ENCODE results near the gene RAPSN.

The RAPSN gene

GRCh38 chr11:47489395-47489755 is 40.4 kb upstream of the RAPSN start:
- H3K4me1 Mint-ChIP-seq, result no peaks in the 10 kb centered on the region
- no peak for TF ChIP-seq CTCF (IDR thresholded peaks at IDR 0.05)
- H3K27me3 Mint-ChIP-seq (ENCODE audit: low read depth, poor library complexity), result no peaks in the 10 kb centered on the region
- peak overlapping the region; percentile 53 for H3K27ac Mint-ChIP-seq
- no peak overlapping the region for H3K4me3 Mint-ChIP-seq
- DNase-seq, result no peak
- peaks cover 69% of the 10 kb centered on the region for H3K36me3 Mint-ChIP-seq (ENCODE audit: low read depth)
- H3K9me3 Mint-ChIP-seq, result no peaks in the 10 kb centered on the region

- Mint-ChIP-seq H3K9me3 (no peaks in the 10 kb centered on the region), H3K27me3 (ENCODE audit: low read depth, poor library complexity) (no peaks in the 10 kb centered on the region), H3K4me3 (no peak overlapping the region), H3K27ac (peak overlapping the region; percentile 53), H3K4me1 (no peaks in the 10 kb centered on the region), H3K36me3 (ENCODE audit: low read depth) (peaks cover 69% of the 10 kb centered on the region)
- no peak for DNase-seq
- TF ChIP-seq CTCF (IDR thresholded peaks at IDR 0.05), result no peak
Observed at GRCh38 chr11:47488674-47489394, 39.9 kb upstream of the RAPSN start.

GRCh38 chr11:47488111-47488510 is 39.2 kb upstream of the RAPSN start:
- Mint-ChIP-seq H3K4me1 (no peaks in the 10 kb centered on the region), H3K27ac (no peak overlapping the region), H3K36me3 (ENCODE audit: low read depth) (peaks cover 70% of the 10 kb centered on the region), H3K4me3 (no peak overlapping the region), H3K9me3 (no peaks in the 10 kb centered on the region), H3K27me3 (ENCODE audit: low read depth, poor library complexity) (no peaks in the 10 kb centered on the region)
- DNase-seq, result no peak
- no peak for TF ChIP-seq CTCF (IDR thresholded peaks at IDR 0.05)

GRCh38 chr11:47487421-47487820 is 38.5 kb upstream of the RAPSN start:
- Mint-ChIP-seq H3K27ac (no peak overlapping the region), H3K4me1 (no peaks in the 10 kb centered on the region), H3K27me3 (ENCODE audit: low read depth, poor library complexity) (no peaks in the 10 kb centered on the region), H3K9me3 (no peaks in the 10 kb centered on the region), H3K4me3 (no peak overlapping the region), H3K36me3 (ENCODE audit: low read depth) (peaks cover 70% of the 10 kb centered on the region)
- TF ChIP-seq CTCF (IDR thresholded peaks at IDR 0.05), result no peak
- no peak for DNase-seq

GRCh38 chr11:47485107-47485506 is 36.2 kb upstream of the RAPSN start:
- Mint-ChIP-seq H3K9me3 (no peaks in the 10 kb centered on the region), H3K27ac (no peak overlapping the region), H3K4me3 (no peak overlapping the region), H3K27me3 (ENCODE audit: low read depth, poor library complexity) (no peaks in the 10 kb centered on the region), H3K4me1 (no peaks in the 10 kb centered on the region), H3K36me3 (ENCODE audit: low read depth) (peaks cover 76% of the 10 kb centered on the region)
- TF ChIP-seq CTCF (IDR thresholded peaks at IDR 0.05), result no peak
- no peak for DNase-seq

GRCh38 chr11:47483457-47483856 is 34.5 kb upstream of the RAPSN start:
- Mint-ChIP-seq H3K4me1 (no peaks in the 10 kb centered on the region), H3K36me3 (ENCODE audit: low read depth) (peaks cover 83% of the 10 kb centered on the region)

More at GRCh38 chr11:47483457-47483856, 34.5 kb upstream of the RAPSN start:
- no peak for DNase-seq
- H3K27ac Mint-ChIP-seq, result peak overlapping the region; percentile 29
- TF ChIP-seq CTCF (IDR thresholded peaks at IDR 0.05), result no peak
- no peaks in the 10 kb centered on the region for H3K9me3 Mint-ChIP-seq
- H3K27me3 Mint-ChIP-seq (ENCODE audit: low read depth, poor library complexity), result no peaks in the 10 kb centered on the region
- no peak overlapping the region for H3K4me3 Mint-ChIP-seq

Measured in nephron progenitor cell (in vitro differentiated cells).